GM19238 (cell line): ENCODE measurements around the gene FCN1.
"Not testable (repeated sequence)": the region's sequence is repeated elsewhere in the genome, so short reads cannot be mapped to it uniquely, and the experiment has no call there.

ENCODE experiments used
- DNase-seq: peaks from one replicate; pipeline ENCODE4 v3.0.0; 2011; ENCODE audit warnings: low spot score; ENCODE audit not compliant: insufficient read length

FCN1 gene

GRCh38 chr9:134877541-134877940, 40.2 kb downstream of the FCN1 start:
- DNase-seq = no peak

GRCh38 chr9:134875371-134875770, 42.3 kb downstream of the FCN1 start:
- DNase-seq = no peak

GRCh38 chr9:134872482-134873231, 45.1 kb downstream of the FCN1 start:
- no peak for DNase-seq

GRCh38 chr9:134871697-134872340, 45.9 kb downstream of the FCN1 start:
- DNase-seq = no peak

- DNase-seq = no peak
These were observed 46.7 kb downstream of the FCN1 start for GRCh38 chr9:134870746-134871662.

- DNase-seq = no peak
These were observed 47.4 kb downstream of the FCN1 start for GRCh38 chr9:134870301-134870694.

- no peak for DNase-seq
These were observed 48.0 kb downstream of the FCN1 start for GRCh38 chr9:134869554-134870300.

GRCh38 chr9:134868751-134869553, 48.8 kb downstream of the FCN1 start:
- DNase-seq = no peak

GRCh38 chr9:134867917-134868750, 49.6 kb downstream of the FCN1 start:
- no peak for DNase-seq

- no peak for DNase-seq
These were observed 52.9 kb downstream of the FCN1 start for GRCh38 chr9:134864821-134865190.

- DNase-seq = no peak
These were observed 53.5 kb downstream of the FCN1 start for GRCh38 chr9:134863941-134864820.

- no peak for DNase-seq
These were observed 54.3 kb downstream of the FCN1 start for GRCh38 chr9:134863306-134863902.

GRCh38 chr9:134861595-134862334, 55.9 kb downstream of the FCN1 start:
- no peak for DNase-seq

- no peak for DNase-seq
These were observed 57.2 kb downstream of the FCN1 start for GRCh38 chr9:134860510-134860909.

GRCh38 chr9:134858051-134858841, 59.5 kb downstream of the FCN1 start:
- DNase-seq = peak; percentile 64

- not testable (repeated sequence) for DNase-seq
These were observed 60.3 kb downstream of the FCN1 start for GRCh38 chr9:134857451-134857850.

GRCh38 chr9:134855900-134856377, 61.8 kb downstream of the FCN1 start:
- no peak for DNase-seq
